ENCODE results near the gene ADAMTS3. TPM values are rescaled to one million over a fixed set of nuclear protein-coding genes. Genes with fewer than 3 reads are reported as not detected.

The ADAMTS3 gene
- total RNA-seq, 1 donor from 2014 or later, result 0.10 TPM

DNA sequence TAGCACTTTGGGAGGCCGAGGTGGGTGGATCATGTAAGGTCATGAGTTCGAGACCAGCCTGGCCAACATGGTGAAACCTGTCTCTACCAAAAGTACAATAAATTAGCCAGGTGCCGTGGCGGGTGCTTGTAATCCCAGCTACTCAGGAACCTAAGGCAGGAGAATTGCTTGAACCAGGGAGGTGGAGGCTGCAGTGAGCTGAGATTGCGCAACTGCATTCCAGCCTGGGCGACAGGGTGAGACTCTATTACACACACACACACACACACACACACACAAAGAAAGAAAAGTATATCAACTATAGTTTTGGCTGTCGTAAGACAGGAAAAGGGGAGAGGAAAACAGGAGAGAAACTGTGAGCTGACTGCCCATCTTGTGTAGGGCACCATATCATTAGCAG, 171.7 kb downstream of the ADAMTS3 start:
- DNase-seq, result no peak

DNA sequence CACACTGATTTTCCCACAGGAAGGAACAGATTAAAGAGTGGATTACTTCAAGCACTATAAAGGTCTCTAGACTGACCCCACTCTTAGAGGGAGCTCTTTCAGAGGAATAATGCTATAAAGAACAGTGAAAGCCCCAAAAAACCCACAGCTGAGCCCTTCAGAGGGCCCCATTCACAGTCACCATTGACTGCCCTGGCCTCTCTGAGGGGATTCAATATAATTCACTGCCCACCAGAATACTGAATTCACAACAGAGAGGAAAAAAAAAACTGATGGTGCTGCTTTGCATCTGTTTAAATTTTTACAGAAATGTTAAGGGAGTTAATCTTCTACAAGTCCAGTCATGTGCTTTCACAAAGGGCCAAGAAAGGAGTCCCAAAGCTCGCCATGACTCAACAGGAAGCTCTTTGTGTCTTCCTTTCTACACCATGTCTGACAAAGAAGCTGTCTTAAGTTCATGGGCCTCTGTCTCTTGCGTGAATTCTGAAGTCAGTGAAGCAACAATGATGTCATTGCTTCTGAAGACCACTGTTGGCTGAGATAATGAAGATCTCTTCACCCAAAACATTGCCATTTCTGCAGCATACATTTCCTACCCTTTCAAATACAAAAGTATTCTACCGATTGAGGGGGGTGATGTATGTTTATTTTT, 174.9 kb downstream of the ADAMTS3 start:
- H3K4me3 Mint-ChIP-seq (ENCODE audit: unreplicated experiment), result no peak overlapping the region
- H3K36me3 Mint-ChIP-seq (ENCODE audit: unreplicated experiment), result no peaks in the 10 kb centered on the region
- TF ChIP-seq, protein P1, sequence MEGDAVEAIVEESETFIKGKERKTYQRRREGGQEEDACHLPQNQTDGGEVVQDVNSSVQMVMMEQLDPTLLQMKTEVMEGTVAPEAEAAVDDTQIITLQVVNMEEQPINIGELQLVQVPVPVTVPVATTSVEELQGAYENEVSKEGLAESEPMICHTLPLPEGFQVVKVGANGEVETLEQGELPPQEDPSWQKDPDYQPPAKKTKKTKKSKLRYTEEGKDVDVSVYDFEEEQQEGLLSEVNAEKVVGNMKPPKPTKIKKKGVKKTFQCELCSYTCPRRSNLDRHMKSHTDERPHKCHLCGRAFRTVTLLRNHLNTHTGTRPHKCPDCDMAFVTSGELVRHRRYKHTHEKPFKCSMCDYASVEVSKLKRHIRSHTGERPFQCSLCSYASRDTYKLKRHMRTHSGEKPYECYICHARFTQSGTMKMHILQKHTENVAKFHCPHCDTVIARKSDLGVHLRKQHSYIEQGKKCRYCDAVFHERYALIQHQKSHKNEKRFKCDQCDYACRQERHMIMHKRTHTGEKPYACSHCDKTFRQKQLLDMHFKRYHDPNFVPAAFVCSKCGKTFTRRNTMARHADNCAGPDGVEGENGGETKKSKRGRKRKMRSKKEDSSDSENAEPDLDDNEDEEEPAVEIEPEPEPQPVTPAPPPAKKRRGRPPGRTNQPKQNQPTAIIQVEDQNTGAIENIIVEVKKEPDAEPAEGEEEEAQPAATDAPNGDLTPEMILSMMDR (IDR thresholded peaks at IDR 0.05; ENCODE audit: partially characterized antibody, unreplicated experiment), result no peak

More for the DNA sequence above, 171.7 kb downstream of the ADAMTS3 start:
- TF ChIP-seq, protein P1 (IDR thresholded peaks at IDR 0.05; ENCODE audit: partially characterized antibody, unreplicated experiment), result no peak
- Mint-ChIP-seq H3K27me3 (ENCODE audit: unreplicated experiment) (no peaks in the 10 kb centered on the region), H3K4me1 (ENCODE audit: low read depth, unreplicated experiment) (no peaks in the 10 kb centered on the region), H3K4me3 (ENCODE audit: unreplicated experiment) (no peak overlapping the region), H3K27ac (ENCODE audit: unreplicated experiment) (no peak overlapping the region), H3K36me3 (ENCODE audit: unreplicated experiment) (no peaks in the 10 kb centered on the region), H3K9me3 (ENCODE audit: unreplicated experiment) (no peaks in the 10 kb centered on the region)

DNA sequence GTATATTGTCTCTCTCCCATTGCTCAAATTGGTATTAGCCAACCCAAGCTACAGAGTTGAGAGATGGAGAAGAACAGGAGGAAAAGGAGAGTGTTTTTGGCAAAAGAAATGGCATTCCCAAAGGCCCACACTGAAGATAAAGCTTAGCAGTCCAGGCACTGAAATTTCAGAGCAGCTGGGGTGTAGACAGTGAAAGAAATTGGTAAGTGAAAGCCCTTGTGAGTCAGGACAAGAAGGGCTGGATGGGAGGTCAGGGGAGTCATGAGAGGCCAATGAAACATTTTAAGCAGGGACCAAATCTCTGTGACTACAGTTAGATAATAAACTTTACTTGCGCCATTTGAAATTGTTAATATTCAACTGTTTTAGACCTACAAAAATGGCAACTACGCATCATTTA, 177.7 kb downstream of the ADAMTS3 start:
- Mint-ChIP-seq H3K27ac (ENCODE audit: unreplicated experiment) (no peak overlapping the region), H3K4me3 (ENCODE audit: unreplicated experiment) (no peak overlapping the region), H3K27me3 (ENCODE audit: unreplicated experiment) (peaks cover 1% of the 10 kb centered on the region), H3K4me1 (ENCODE audit: low read depth, unreplicated experiment) (no peaks in the 10 kb centered on the region), H3K36me3 (ENCODE audit: unreplicated experiment) (no peaks in the 10 kb centered on the region), H3K9me3 (ENCODE audit: unreplicated experiment) (no peaks in the 10 kb centered on the region)
- TF ChIP-seq, protein P1 (IDR thresholded peaks at IDR 0.05; ENCODE audit: partially characterized antibody, unreplicated experiment), result no peak
- DNase-seq, result no peak

More for the DNA sequence above, 174.9 kb downstream of the ADAMTS3 start:
- no peaks in the 10 kb centered on the region for H3K4me1 Mint-ChIP-seq (ENCODE audit: low read depth, unreplicated experiment)
- no peak for DNase-seq
- no peak overlapping the region for H3K27ac Mint-ChIP-seq (ENCODE audit: unreplicated experiment)
- H3K9me3 Mint-ChIP-seq (ENCODE audit: unreplicated experiment), result no peaks in the 10 kb centered on the region
- peaks cover 1% of the 10 kb centered on the region for H3K27me3 Mint-ChIP-seq (ENCODE audit: unreplicated experiment)

DNA sequence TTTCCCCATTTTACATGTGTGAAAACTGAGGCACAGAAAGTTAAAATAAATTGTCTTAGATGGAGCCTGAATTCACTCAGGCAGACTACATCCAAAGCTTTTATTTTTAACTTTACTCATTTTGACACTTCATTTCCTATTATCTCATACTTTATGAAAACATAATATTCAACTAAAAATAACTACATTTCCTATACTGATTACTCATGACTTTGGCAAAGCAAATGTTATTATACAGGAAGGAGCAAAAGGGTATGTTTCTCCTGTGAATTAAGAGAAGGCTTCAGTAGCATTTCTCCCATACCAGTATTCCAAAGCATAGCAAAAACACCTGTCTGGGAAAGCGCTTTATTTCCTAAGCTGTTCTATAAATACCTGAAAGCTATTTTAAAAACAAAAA, 178.6 kb downstream of the ADAMTS3 start:
- peaks cover 1% of the 10 kb centered on the region for H3K27me3 Mint-ChIP-seq (ENCODE audit: unreplicated experiment)
- H3K9me3 Mint-ChIP-seq (ENCODE audit: unreplicated experiment), result no peaks in the 10 kb centered on the region
- H3K27ac Mint-ChIP-seq (ENCODE audit: unreplicated experiment), result no peak overlapping the region
- H3K4me1 Mint-ChIP-seq (ENCODE audit: low read depth, unreplicated experiment), result no peaks in the 10 kb centered on the region
- TF ChIP-seq, protein P1 (IDR thresholded peaks at IDR 0.05; ENCODE audit: partially characterized antibody, unreplicated experiment), result no peak
- no peak for DNase-seq
- no peaks in the 10 kb centered on the region for H3K36me3 Mint-ChIP-seq (ENCODE audit: unreplicated experiment)
- H3K4me3 Mint-ChIP-seq (ENCODE audit: unreplicated experiment), result no peak overlapping the region

DNA sequence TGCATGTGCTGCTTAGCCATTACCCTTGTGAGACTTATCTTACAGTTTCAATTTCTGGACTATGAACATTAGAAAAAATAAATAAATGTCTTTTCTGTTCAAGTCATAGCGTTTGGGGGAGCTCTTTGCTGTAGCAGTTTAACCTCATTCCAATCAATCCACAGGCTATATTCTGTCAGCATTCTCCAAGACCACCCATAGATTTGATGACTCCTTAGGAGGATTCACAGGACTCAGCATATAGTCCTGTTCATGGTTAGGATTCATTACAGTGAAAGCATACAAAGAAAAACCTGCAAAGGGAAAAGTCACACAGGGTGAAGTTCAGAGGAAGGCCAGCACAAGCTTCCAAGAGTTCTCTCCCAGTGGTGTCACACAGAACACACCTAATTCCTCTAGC, 180.5 kb downstream of the ADAMTS3 start:
- Mint-ChIP-seq H3K4me1 (ENCODE audit: low read depth, unreplicated experiment) (no peaks in the 10 kb centered on the region), H3K9me3 (ENCODE audit: unreplicated experiment) (no peaks in the 10 kb centered on the region), H3K36me3 (ENCODE audit: unreplicated experiment) (no peaks in the 10 kb centered on the region), H3K4me3 (ENCODE audit: unreplicated experiment) (no peak overlapping the region), H3K27me3 (ENCODE audit: unreplicated experiment) (peaks cover 1% of the 10 kb centered on the region), H3K27ac (ENCODE audit: unreplicated experiment) (no peak overlapping the region)
- DNase-seq, result no peak
- TF ChIP-seq, protein P1 (IDR thresholded peaks at IDR 0.05; ENCODE audit: partially characterized antibody, unreplicated experiment), result no peak
